Testis (tissue), 3 donors: Measurements from ENCODE around the gene ANKRD13A. TPM values are rescaled to one million over a fixed set of nuclear protein-coding genes. Genes with fewer than 3 reads are reported as not detected.
A peak's percentile ranks its signal among the peaks of the same experiment; 100 is the strongest.

ENCODE experiments used
- DNase-seq: peaks from one replicate; pipeline ENCODE4 v3.0.0-alpha.2; 2019
- H3K27ac ChIP-seq, 2 donors: fragments of 200-600 bp; sonication (generic); one replicate each; pipeline ENCODE4 v1.5.1; 2019
- H3K27me3 ChIP-seq: fragments of 200-600 bp; sonication (generic); one replicate; pipeline ENCODE4 v1.5.1; 2019
- H3K36me3 ChIP-seq: fragments of 200-600 bp; sonication (generic); one replicate; pipeline ENCODE4 v1.5.1; 2017; ENCODE audit warnings: low read depth; ENCODE audit errors: missing control alignments
- H3K4me1 ChIP-seq: fragments of 200-600 bp; sonication (generic); one replicate; pipeline ENCODE4 v1.5.1; 2019
- H3K4me3 ChIP-seq, 2 donors: fragments of 200-600 bp; sonication (generic); one replicate each; pipeline ENCODE4 v1.5.1; 2017 to 2019
- H3K9me3 ChIP-seq: fragments of 200-600 bp; sonication (generic); one replicate; pipeline ENCODE4 v1.5.1; 2017
- POLR2A ChIP-seq: fragments of 450-650 bp; IDR thresholded peaks from one replicate; pipeline ENCODE4 v1.6.1; 2017; ENCODE audit warnings: antibody characterized with exemption, mild to moderate bottlenecking, moderate library complexity
- WGBS, 2 donors: methylation state at CpG; one replicate each; pipeline ENCODE4 v1.1.5; 2018; 5-methylcytosine and 5-hydroxymethylcytosine counted together
- intact Hi-C: fragments of 100-400 bp; cut with DNase I; formaldehyde crosslinking; loops from one replicate; pipeline ENCODE4 v1.15.1; 2023; ENCODE audit warnings: low total_unique reads
- polyA plus RNA-seq: library from polyadenylated mRNA; stranded (reverse); fragments of 350-450 nt; fragmentation: Illumina TruSeq; extraction: RNeasy Lipid Tissue Mini Kit (QIAGEN cat#74804); gene quantifications from one replicate; pipeline ENCODE4 v1.2.3, GENCODE V29; 2014; ENCODE audit warnings: low read depth, low replicate concordance; ENCODE audit not compliant: insufficient read depth
- total RNA-seq, 2 donors: library from RNA; depleted of rRNA; stranded (reverse); fragments of >200 nt; gene quantifications; one replicate each; pipeline ENCODE4 v1.2.3, GENCODE V29; 2016
- TF ChIP-seq, protein P1 (sequence below), 3 experiments: fragments of 450-650 bp in 2 of 3; fragments of 200-600 bp in 1 of 3; sonication (generic) in 1 of 3; IDR thresholded peaks; one replicate each; pipeline ENCODE4 v1.5.1; 2016 to 2019; ENCODE audit warnings: antibody characterized with exemption in 3 of 3, mild to moderate bottlenecking in 2 of 3, moderate library complexity in 1 of 3

The ANKRD13A gene
- total and polyA plus RNA-seq, 3 donors from 2014 or later, result 129 to 165 (median 156) TPM

DNA sequence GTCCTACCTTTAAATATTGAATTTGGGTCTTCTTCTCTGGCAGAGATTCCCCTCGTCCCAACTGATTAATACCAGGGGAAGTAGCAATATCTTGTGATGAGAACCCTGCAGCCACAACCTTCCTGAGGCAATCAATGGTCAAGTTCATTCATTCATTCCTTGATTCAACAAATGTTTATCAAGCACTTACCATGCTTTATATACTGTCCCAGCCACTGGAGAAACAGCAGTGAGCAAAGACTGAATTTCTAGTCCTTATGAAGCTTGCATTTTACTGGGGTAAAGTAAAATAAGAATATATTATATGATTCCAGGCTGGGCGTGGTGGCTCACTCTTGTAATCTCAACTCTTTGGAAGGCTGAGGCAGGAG lies 2.8 kb upstream of the ANKRD13A start:
- TF ChIP-seq, protein P1, sequence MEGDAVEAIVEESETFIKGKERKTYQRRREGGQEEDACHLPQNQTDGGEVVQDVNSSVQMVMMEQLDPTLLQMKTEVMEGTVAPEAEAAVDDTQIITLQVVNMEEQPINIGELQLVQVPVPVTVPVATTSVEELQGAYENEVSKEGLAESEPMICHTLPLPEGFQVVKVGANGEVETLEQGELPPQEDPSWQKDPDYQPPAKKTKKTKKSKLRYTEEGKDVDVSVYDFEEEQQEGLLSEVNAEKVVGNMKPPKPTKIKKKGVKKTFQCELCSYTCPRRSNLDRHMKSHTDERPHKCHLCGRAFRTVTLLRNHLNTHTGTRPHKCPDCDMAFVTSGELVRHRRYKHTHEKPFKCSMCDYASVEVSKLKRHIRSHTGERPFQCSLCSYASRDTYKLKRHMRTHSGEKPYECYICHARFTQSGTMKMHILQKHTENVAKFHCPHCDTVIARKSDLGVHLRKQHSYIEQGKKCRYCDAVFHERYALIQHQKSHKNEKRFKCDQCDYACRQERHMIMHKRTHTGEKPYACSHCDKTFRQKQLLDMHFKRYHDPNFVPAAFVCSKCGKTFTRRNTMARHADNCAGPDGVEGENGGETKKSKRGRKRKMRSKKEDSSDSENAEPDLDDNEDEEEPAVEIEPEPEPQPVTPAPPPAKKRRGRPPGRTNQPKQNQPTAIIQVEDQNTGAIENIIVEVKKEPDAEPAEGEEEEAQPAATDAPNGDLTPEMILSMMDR (IDR thresholded peaks at IDR 0.05), result no peak
- TF ChIP-seq POLR2A, result no peak
- no peak for DNase-seq
- 25 to 41% methylated on average over 2 of the region's 2 CpGs for WGBS, 2 donors
- Histone ChIP-seq H3K27me3 (no peaks in the 10 kb centered on the region), H3K4me1 (peaks cover 12% of the 10 kb centered on the region), H3K9me3 (no peaks in the 10 kb centered on the region), H3K27ac (no peak overlapping the region), H3K36me3 (no peaks in the 10 kb centered on the region), H3K4me3 (peak overlapping the region; percentile 99 to 100)
- intact Hi-C loops, result no loop called here

DNA sequence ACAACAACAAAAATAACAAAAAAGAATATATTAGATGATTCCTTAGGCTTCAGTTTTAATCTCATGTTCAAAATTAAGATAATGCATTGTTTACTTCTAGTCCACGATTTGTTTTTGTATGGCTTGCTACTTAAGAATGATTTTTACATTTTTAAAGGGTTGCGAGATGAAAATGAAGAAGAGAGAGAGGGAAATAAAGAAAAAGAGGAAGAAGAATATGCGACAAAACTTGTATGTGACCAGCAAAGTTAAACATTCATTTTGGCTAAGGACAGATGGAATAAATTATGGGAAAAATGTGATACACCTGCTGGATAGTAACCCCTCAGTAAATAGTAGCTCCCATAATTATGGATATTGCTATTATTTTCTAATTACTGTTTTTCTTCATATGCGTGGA lies 1.8 kb upstream of the ANKRD13A start:
- no peak overlapping the region for H3K27ac ChIP-seq
- H3K36me3 ChIP-seq, result no peaks in the 10 kb centered on the region
- no peaks in the 10 kb centered on the region for H3K9me3 ChIP-seq
- no peak for DNase-seq
- intact Hi-C loops, result no loop called here
- 70 to 78% methylated on average over 4 of the region's 4 CpGs for WGBS, 2 donors
- peaks cover 12% of the 10 kb centered on the region for H3K4me1 ChIP-seq
- H3K4me3 ChIP-seq, result no peak overlapping the region
- TF ChIP-seq, protein P1 (IDR thresholded peaks at IDR 0.05), result no peak
- no peak for TF ChIP-seq POLR2A
- no peaks in the 10 kb centered on the region for H3K27me3 ChIP-seq

DNA sequence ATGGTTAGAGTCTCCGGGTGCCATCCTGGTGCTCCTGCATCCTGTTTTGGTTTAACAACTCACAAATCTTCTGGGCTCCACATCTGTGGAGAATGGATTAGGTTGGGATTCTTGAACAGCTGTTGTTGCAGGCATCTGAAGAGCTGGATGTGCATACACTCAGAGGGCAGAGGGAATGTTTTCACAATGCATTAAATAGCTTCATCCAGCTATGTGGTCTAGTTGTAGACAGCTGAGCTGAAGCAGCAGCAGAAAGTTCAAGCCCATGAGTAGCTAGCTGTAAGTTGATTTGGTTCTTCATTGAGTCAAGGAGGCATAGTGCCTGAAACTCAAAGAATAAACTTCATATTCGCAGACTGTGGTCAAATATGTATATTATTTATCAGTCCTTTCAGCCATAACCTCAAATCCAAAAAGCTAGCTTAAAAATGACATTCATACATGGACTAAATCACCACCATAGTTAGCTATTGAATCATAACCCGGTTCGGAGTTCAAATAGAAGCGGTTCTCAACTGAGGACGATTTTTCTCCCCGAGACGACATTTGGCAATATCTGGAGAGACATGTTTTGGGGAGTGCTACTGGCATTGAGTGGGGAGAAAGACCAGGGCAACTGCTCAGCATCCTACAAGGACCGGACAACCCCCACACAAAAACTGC lies 858 bp upstream of the ANKRD13A start:
- WGBS, 2 donors, result 42 to 49% methylated on average over 9 of the region's 9 CpGs
- TF ChIP-seq POLR2A, result no peak
- TF ChIP-seq, protein P1 (IDR thresholded peaks at IDR 0.05), result no peak
- intact Hi-C loops, result no loop called here

DNA sequence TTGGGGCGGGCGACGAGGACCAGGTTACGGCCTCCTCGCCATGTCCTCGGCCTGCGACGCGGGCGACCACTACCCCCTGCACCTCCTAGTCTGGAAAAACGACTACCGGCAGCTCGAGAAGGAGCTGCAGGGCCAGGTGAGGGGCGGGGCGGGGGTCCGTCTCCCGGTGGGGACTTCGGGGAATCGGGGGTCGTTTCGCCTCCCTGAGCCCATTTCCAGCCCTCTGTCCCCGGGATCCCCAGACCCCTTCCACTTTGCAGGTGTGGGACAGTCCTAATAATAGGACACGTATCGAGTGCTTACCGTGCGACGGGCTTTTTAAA lies 380 bp downstream of the ANKRD13A start:
- H3K4me3 ChIP-seq, result peak overlapping the region; percentile 87 to 93
- H3K27me3 ChIP-seq, result no peaks in the 10 kb centered on the region
- no peaks in the 10 kb centered on the region for H3K36me3 ChIP-seq
- H3K9me3 ChIP-seq, result no peaks in the 10 kb centered on the region
- peak overlapping the region in 1 of 2 donors; percentile 64 for H3K27ac ChIP-seq
- no peak for TF ChIP-seq POLR2A
- TF ChIP-seq, protein P1 (IDR thresholded peaks at IDR 0.05), result no peak
- no peak for DNase-seq
- WGBS, 2 donors, result 0% methylated on average over 11 to 17 of the region's 27 CpGs
- H3K4me1 ChIP-seq, result peaks cover 12% of the 10 kb centered on the region
- intact Hi-C loops, result no loop called here

More for the DNA sequence above, 858 bp upstream of the ANKRD13A start:
- Histone ChIP-seq H3K36me3 (no peaks in the 10 kb centered on the region), H3K27ac (peak overlapping the region in 1 of 2 donors; percentile 64), H3K27me3 (no peaks in the 10 kb centered on the region), H3K4me1 (peaks cover 12% of the 10 kb centered on the region), H3K4me3 (peak overlapping the region; percentile 87 to 93), H3K9me3 (no peaks in the 10 kb centered on the region)
- DNase-seq, result no peak

DNA sequence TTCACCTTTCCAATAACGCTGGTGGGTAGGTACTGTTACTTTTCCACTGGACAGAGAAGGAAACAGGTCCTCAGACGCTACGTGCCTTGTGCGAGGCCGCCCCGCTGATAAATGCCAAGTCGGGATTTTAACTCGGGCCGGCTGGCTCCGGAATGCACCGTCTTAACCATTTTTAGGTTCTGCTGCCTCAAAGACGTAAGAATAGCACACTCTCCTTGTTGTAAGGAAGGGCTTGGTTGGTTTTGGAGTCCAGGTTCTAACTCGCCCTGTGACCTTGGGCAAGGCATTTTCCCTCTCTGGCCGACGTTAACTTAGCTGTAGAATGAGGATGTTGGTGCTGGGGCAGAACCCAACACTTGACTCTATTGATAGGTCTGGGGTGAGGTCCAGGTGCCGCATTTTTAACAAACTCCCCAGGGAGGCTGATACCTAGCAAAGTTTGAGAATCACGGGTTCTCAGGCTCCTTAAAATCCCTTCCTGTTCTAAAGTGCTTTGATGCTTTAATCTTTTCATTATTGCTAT lies 814 bp downstream of the ANKRD13A start:
- H3K4me3 ChIP-seq, result peak overlapping the region; percentile 87 to 93
- TF ChIP-seq, protein P1 (IDR thresholded peaks at IDR 0.05), result no peak
- TF ChIP-seq POLR2A, result no peak
- H3K4me1 ChIP-seq, result peaks cover 10% of the 10 kb centered on the region
- no peaks in the 10 kb centered on the region for H3K9me3 ChIP-seq
- 2% methylated on average over 16 to 17 of the region's 17 CpGs for WGBS, 2 donors
- intact Hi-C loops, result no loop called here
- H3K27ac ChIP-seq, result peak overlapping the region in 1 of 2 donors; percentile 64
- DNase-seq, result peak; percentile 43
- no peaks in the 10 kb centered on the region for H3K36me3 ChIP-seq
- H3K27me3 ChIP-seq, result no peaks in the 10 kb centered on the region
